HCT116 (cell line): ENCODE data around the gene CMIP. TPM values are rescaled to one million over a fixed set of nuclear protein-coding genes. Genes with fewer than 3 reads are reported as not detected.

Experiments
- ATAC-seq: fragments of 200-7000 bp; cut with Tn5 transposase; 2 replicates; pipeline ENCODE4 v1.9.1; 2020; ENCODE audit warnings: mild to moderate bottlenecking, moderate library complexity
- BruUV-seq: library from RNA; stranded (reverse); fragments of 400-500 nt; replicated peaks from 2 replicates; lab custom pipeline; 2021; lab: Mats Ljungman, UMichigan
- CTCF ChIA-PET: fragments of 300-600 bp; sonication (Branson Sonifier 250); formaldehyde crosslinking; loops from one replicate; lab custom pipeline; 2021; ENCODE audit warnings: antibody characterized with exemption; lab: Charles Lee
- POLR2A ChIA-PET: fragments of 300-600, 350-600 bp; sonication (Branson Sonifier 250); formaldehyde crosslinking; loops from one replicate; lab custom pipeline; 2021; ENCODE audit warnings: antibody characterized with exemption; lab: Charles Lee
- RAD21 ChIA-PET, 2 experiments: fragments of 300-600 bp; sonication (Branson Sonifier 250); formaldehyde crosslinking; loops; one replicate each; lab custom pipeline; 2023; ENCODE audit warnings: low total read pairs in 2 of 2; ENCODE audit not compliant: uncharacterized antibody in 2 of 2, unreplicated experiment in 2 of 2, low non-redundant PET in 1 of 2; lab: Charles Lee
- DNase-seq: peaks from one replicate; pipeline ENCODE4 v3.0.0-alpha.2; 2010; ENCODE audit warnings: low read depth, low spot score
- H2AFZ ChIP-seq: fragments of 200-600 bp; shearing (Covaris generic), sonication (generic); 2 replicates; pipeline ENCODE4 v1.6.1; 2017; ENCODE audit warnings: low read depth, mixed run types, mixed read lengths, antibody characterized with exemption, low read length; ENCODE audit not compliant: poor library complexity, severe bottlenecking
- H3K27ac ChIP-seq: 2 replicates; pipeline ENCODE4 v1.5.1; 2012; ENCODE audit warnings: low read depth, low read length
- H3K27me3 ChIP-seq: fragments of 200-600 bp; sonication (generic); 2 replicates; pipeline ENCODE4 v1.6.1; 2016; ENCODE audit warnings: mixed run types, low read length, mixed read lengths; ENCODE audit not compliant: insufficient read depth
- H3K36me3 ChIP-seq, 2 experiments: fragments of 200-500 bp in 1 of 2; fragments of 200-600 bp in 1 of 2; sonication (Bioruptor generic) in 1 of 2; sonication (generic) in 1 of 2; 2 replicates each; pipeline versions ENCODE4 v1.5.1 to v1.6.1; 2014 to 2016; ENCODE audit warnings: low read length in 2 of 2, inconsistent platforms in 1 of 2, mixed read lengths in 1 of 2, mixed run types in 1 of 2; ENCODE audit not compliant: insufficient read depth in 2 of 2, control insufficient read depth in 1 of 2
- H3K4me1 ChIP-seq, 2 experiments: fragments of 200-600 bp in 1 of 2; sonication (generic) in 1 of 2; 2 replicates each; pipeline versions ENCODE4 v1.5.1 to v1.6.1; 2012 to 2017; ENCODE audit warnings: low read length in 2 of 2, inconsistent platforms in 1 of 2, mild to moderate bottlenecking in 1 of 2, mixed read lengths in 1 of 2, mixed run types in 1 of 2, moderate library complexity in 1 of 2; ENCODE audit not compliant: insufficient read depth in 2 of 2, control insufficient read depth in 1 of 2
- H3K4me2 ChIP-seq: fragments of 200-600 bp; sonication (generic); 2 replicates; pipeline ENCODE4 v1.6.1; 2017; ENCODE audit warnings: mixed run types, low read length, mixed read lengths
- H3K4me3 ChIP-seq, 2 experiments: fragments of 200-600 bp in 1 of 2; sonication (generic) in 1 of 2; replicated peaks in 1 of 2; 2 replicates each; pipeline ENCODE4 v1.5.1; 2011 to 2016; ENCODE audit warnings: low read length in 2 of 2, control low read depth in 1 of 2, low read depth in 1 of 2, mild to moderate bottlenecking in 1 of 2, mixed read lengths in 1 of 2, mixed run types in 1 of 2
- H3K79me2 ChIP-seq: fragments of 200-600 bp; sonication (generic); 2 replicates; pipeline ENCODE4 v1.6.1; 2017; ENCODE audit warnings: mild to moderate bottlenecking, mixed run types, low read length, moderate library complexity, mixed read lengths; ENCODE audit not compliant: insufficient read depth
- H3K9ac ChIP-seq: fragments of 200-600 bp; sonication (generic); 2 replicates; pipeline ENCODE4 v1.6.1; 2016; ENCODE audit warnings: low read length, mixed read lengths
- H3K9me2 ChIP-seq: fragments of 200-600 bp; sonication (generic), shearing (Covaris generic); 2 replicates; pipeline ENCODE4 v1.6.1; 2017; ENCODE audit warnings: mixed run types, mild to moderate bottlenecking, moderate library complexity; ENCODE audit not compliant: insufficient read depth
- H3K9me3 ChIP-seq, 2 experiments: fragments of 200-500 bp in 1 of 2; fragments of 200-600 bp in 1 of 2; sonication (Bioruptor generic) in 1 of 2; sonication (generic) in 1 of 2; 2 replicates each; pipeline ENCODE4 v1.6.1; 2014 to 2017; ENCODE audit warnings: low read length in 2 of 2, mixed read lengths in 2 of 2, inconsistent platforms in 1 of 2, low read depth in 1 of 2, mild to moderate bottlenecking in 1 of 2, mixed run types in 1 of 2, moderate library complexity in 1 of 2; ENCODE audit not compliant: control insufficient read depth in 1 of 2, insufficient read depth in 1 of 2
- H4K20me1 ChIP-seq: fragments of 200-600 bp; sonication (generic), shearing (Covaris generic); 2 replicates; pipeline ENCODE4 v1.6.1; 2017; ENCODE audit warnings: mixed run types, mild to moderate bottlenecking, moderate library complexity; ENCODE audit not compliant: insufficient read depth
- ATF3 ChIP-seq: IDR thresholded peaks from 2 replicates; pipeline ENCODE4 v1.6.1; 2012
- CBX3 ChIP-seq: IDR thresholded peaks from 2 replicates; pipeline ENCODE4 v1.6.1; 2012; ENCODE audit warnings: low read depth
- CEBPB ChIP-seq: IDR thresholded peaks from 2 replicates; pipeline ENCODE4 v1.6.1; 2012; ENCODE audit warnings: low read depth
- CTCF ChIP-seq, 3 experiments: fragments of 200-600 bp in 1 of 3; sonication (generic) in 1 of 3; IDR thresholded peaks in 2 of 3; conservative IDR thresholded peaks in 1 of 3; 2 replicates each; pipeline ENCODE4 v1.5.1; 2012 to 2017; ENCODE audit warnings: low read depth in 2 of 3, low read length in 2 of 3, antibody characterized with exemption in 1 of 3, borderline replicate concordance in 1 of 3, control low read depth in 1 of 3, mild to moderate bottlenecking in 1 of 3, mixed read lengths in 1 of 3, mixed run types in 1 of 3, moderate library complexity in 1 of 3; ENCODE audit not compliant: insufficient read depth in 1 of 3
- EGR1 ChIP-seq: IDR thresholded peaks from 2 replicates; pipeline ENCODE4 v1.6.1; 2012; ENCODE audit warnings: low read depth
- ELF1 ChIP-seq: IDR thresholded peaks from 2 replicates; pipeline ENCODE4 v1.6.1; 2012; ENCODE audit warnings: low read depth, borderline replicate concordance
- EZH2 ChIP-seq: fragments of 200-600 bp; sonication (generic); IDR thresholded peaks from 2 replicates; pipeline ENCODE4 v1.6.1; 2017; ENCODE audit warnings: antibody characterized with exemption, mixed run types
- FOSL1 ChIP-seq: IDR thresholded peaks from 2 replicates; pipeline ENCODE4 v1.6.1; 2012; ENCODE audit warnings: low read depth
- JUND ChIP-seq: IDR thresholded peaks from 2 replicates; pipeline ENCODE4 v1.6.1; 2012
- MAX ChIP-seq: IDR thresholded peaks from 2 replicates; pipeline ENCODE4 v1.6.1; 2012
- POLR2AphosphoS5 ChIP-seq: IDR thresholded peaks from 2 replicates; pipeline ENCODE4 v1.6.1; 2011; ENCODE audit warnings: mild to moderate bottlenecking, low read depth, low read length, moderate library complexity
- SIN3A ChIP-seq: IDR thresholded peaks from 2 replicates; pipeline ENCODE4 v1.6.1; 2012; ENCODE audit warnings: low read depth
- SP1 ChIP-seq: IDR thresholded peaks from 2 replicates; pipeline ENCODE4 v1.6.1; 2012; ENCODE audit warnings: low read depth
- SRF ChIP-seq: IDR thresholded peaks from 2 replicates; pipeline ENCODE4 v1.6.1; 2012; ENCODE audit warnings: low read depth
- TCF7L2 ChIP-seq: IDR thresholded peaks from 2 replicates; pipeline ENCODE4 v1.7.0; 2011; ENCODE audit warnings: borderline replicate concordance, inconsistent platforms; ENCODE audit not compliant: insufficient read depth, insufficient read length; ENCODE audit errors: extremely low read depth
- YY1 ChIP-seq: IDR thresholded peaks from 2 replicates; pipeline ENCODE4 v1.6.1; 2011; ENCODE audit warnings: low read length, low read depth, moderate library complexity, mild to moderate bottlenecking; ENCODE audit not compliant: insufficient replicate concordance; ENCODE audit errors: extremely low read depth
- ZBTB33 ChIP-seq: IDR thresholded peaks from 2 replicates; pipeline ENCODE4 v1.6.1; 2011; ENCODE audit warnings: mild to moderate bottlenecking, low read length, moderate library complexity; ENCODE audit not compliant: insufficient replicate concordance; ENCODE audit errors: extremely low read depth
- ZFX ChIP-seq: fragments of 450-650 bp; IDR thresholded peaks from 2 replicates; pipeline ENCODE4 v1.6.1; 2017
- ZNF274 ChIP-seq: fragments of 200-500 bp; sonication (Bioruptor generic); IDR thresholded peaks from 2 replicates; pipeline ENCODE4 v1.6.1; 2014; ENCODE audit warnings: mild to moderate bottlenecking, low read depth, low read length, inconsistent platforms
- intact Hi-C: fragments of 100-400 bp; cut with micrococcal nuclease; formaldehyde crosslinking; loops from 2 replicates; pipeline ENCODE4 v1.10.0; 2022
- total RNA-seq: library from RNA; stranded (reverse); gene quantifications from one replicate; pipeline ENCODE4 v1.2.1, GENCODE V29; 2021; ENCODE audit not compliant: unreplicated experiment

The CMIP gene
- total RNA-seq, 1 experiment from 2014 or later = 64.6 TPM

GRCh38 chr16:81693041-81693743 lies 248.6 kb downstream of the CMIP start:
- intact Hi-C loops = no loop called here
- no peak overlapping the region for H3K27ac ChIP-seq
- no peaks in the 10 kb centered on the region for H3K9me2 ChIP-seq
- H4K20me1 ChIP-seq = no peaks in the 10 kb centered on the region
- DNase-seq = no peak
- TF ChIP-seq FOSL1 = no peak
- no peak for TF ChIP-seq JUND
- no peak for TF ChIP-seq CEBPB
- TF ChIP-seq ATF3 = no peak
- TF ChIP-seq MAX = no peak
- TF ChIP-seq ZBTB33 = no peak
- no peak for TF ChIP-seq SP1
- no peak for TF ChIP-seq EZH2
- no peak for TF ChIP-seq SIN3A
- no peak for TF ChIP-seq POLR2AphosphoS5
- no peak for TF ChIP-seq ELF1
- TF ChIP-seq CBX3 = no peak
- TF ChIP-seq YY1 = no peak
- no peak for TF ChIP-seq ZNF274
- TF ChIP-seq CTCF (IDR thresholded peaks at IDR 0.05 in 2 of 3, conservative IDR thresholded peaks at IDR 0.05 in 1 of 3; ENCODE audit: borderline replicate concordance in 1 of 3, insufficient read depth in 1 of 3, low read depth in 2 of 3, low read length in 2 of 3) = no peak
- TF ChIP-seq SRF = no peak
- no peak for TF ChIP-seq ZFX
- TF ChIP-seq TCF7L2 = no peak
- no peak for TF ChIP-seq EGR1
- TF ChIP-seq, all 23 proteins: peak for 0
- peaks cover 8% of the 10 kb centered on the region; the same call in 1 of the 2 replicates for H3K79me2 ChIP-seq
- H3K4me3 ChIP-seq = no peak overlapping the region
- peaks cover 10 to 19% of the 10 kb centered on the region in 2 experiments; a peak in 3 of 4 replicates for H3K36me3 ChIP-seq
- RAD21 ChIA-PET = no interaction called here
- H3K4me1 ChIP-seq = 0 out of 4 replicates have a peak, but pooled peaks cover 0 to 5% of the 10 kb centered on the region in 2 experiments
- CTCF ChIA-PET = no interaction called here
- H3K4me2 ChIP-seq = no peak overlapping the region
- no peak overlapping the region for H2AFZ ChIP-seq
- no peak for ATAC-seq
- H3K9ac ChIP-seq = no peak overlapping the region
- no peaks in the 10 kb centered on the region for H3K27me3 ChIP-seq
- H3K9me3 ChIP-seq = no peaks in the 10 kb centered on the region
- no TSS peak for BruUV-seq
- POLR2A ChIA-PET = no interaction called here
